GM21367 (cell line): Measurements from ENCODE around the gene ITGA7.

Source experiments
- ATAC-seq: cut with Tn5 transposase; IDR thresholded peaks from one replicate; pipeline ENCODE4 v1.9.1; 2021; ENCODE audit not compliant: unreplicated experiment

The ITGA7 gene

GRCh38 chr12:55707841-55708694 is at the start of gene ITGA7:
TSS of gene ITGA7 (minus strand) at chr12:55707904. CDS start at chr12:55707682, 222 bp downstream.
- ATAC-seq = peak; percentile 72

- ATAC-seq = no peak
Measured at GRCh38 chr12:55755246-55755645, 47.5 kb upstream of the ITGA7 start.

- no peak for ATAC-seq
Measured at GRCh38 chr12:55748230-55748993, 40.7 kb upstream of the ITGA7 start.

- no peak for ATAC-seq
Measured at GRCh38 chr12:55746913-55747231, 39.2 kb upstream of the ITGA7 start.

GRCh38 chr12:55746174-55746912 is 38.6 kb upstream of the ITGA7 start:
- ATAC-seq = no peak

GRCh38 chr12:55745361-55746173 is 37.9 kb upstream of the ITGA7 start:
- no peak for ATAC-seq

- no peak for ATAC-seq
Measured at GRCh38 chr12:55744340-55745030, 36.8 kb upstream of the ITGA7 start.

- no peak for ATAC-seq
Measured at GRCh38 chr12:55743406-55744339, 36.0 kb upstream of the ITGA7 start.

- ATAC-seq = peak; percentile 29
Measured at GRCh38 chr12:55742719-55743405, 35.2 kb upstream of the ITGA7 start, which contains the start of gene GDF11. TSS of gene GDF11 (plus strand) at chr12:55743122. CDS start at chr12:55743317, 195 bp downstream.

GRCh38 chr12:55741931-55742680 is 34.4 kb upstream of the ITGA7 start:
- ATAC-seq = no peak

GRCh38 chr12:55739025-55739378 is 31.3 kb upstream of the ITGA7 start:
- ATAC-seq = no peak

GRCh38 chr12:55738123-55739024 is 30.7 kb upstream of the ITGA7 start:
- ATAC-seq = peak; percentile 81

- ATAC-seq = no peak
Measured at GRCh38 chr12:55737581-55738122, 29.9 kb upstream of the ITGA7 start.

- peak; percentile 28 for ATAC-seq
Measured at GRCh38 chr12:55736780-55737580, 29.3 kb upstream of the ITGA7 start.

GRCh38 chr12:55736076-55736475 is 28.4 kb upstream of the ITGA7 start:
- ATAC-seq = no peak

GRCh38 chr12:55734595-55734994 is 26.9 kb upstream of the ITGA7 start:
- ATAC-seq = no peak
